GOT3 (cell line): ENCODE results near the gene FOXO6.

Source experiments
- DNase-seq: peaks from one replicate; lab custom pipeline; 2025; ENCODE audit warnings: mixed read lengths; lab: John Stamatoyannopoulos, UW

FOXO6 gene

GRCh38 chr1:41360786-41361494 is at the start of gene FOXO6:
Gene FOXO6, plus strand, starts transcription at chr1:41361434.
- DNase-seq = peak; percentile 72

- no peak for DNase-seq
Observed at GRCh38 chr1:41312991-41313645, 48.1 kb upstream of the FOXO6 start.

DNA sequence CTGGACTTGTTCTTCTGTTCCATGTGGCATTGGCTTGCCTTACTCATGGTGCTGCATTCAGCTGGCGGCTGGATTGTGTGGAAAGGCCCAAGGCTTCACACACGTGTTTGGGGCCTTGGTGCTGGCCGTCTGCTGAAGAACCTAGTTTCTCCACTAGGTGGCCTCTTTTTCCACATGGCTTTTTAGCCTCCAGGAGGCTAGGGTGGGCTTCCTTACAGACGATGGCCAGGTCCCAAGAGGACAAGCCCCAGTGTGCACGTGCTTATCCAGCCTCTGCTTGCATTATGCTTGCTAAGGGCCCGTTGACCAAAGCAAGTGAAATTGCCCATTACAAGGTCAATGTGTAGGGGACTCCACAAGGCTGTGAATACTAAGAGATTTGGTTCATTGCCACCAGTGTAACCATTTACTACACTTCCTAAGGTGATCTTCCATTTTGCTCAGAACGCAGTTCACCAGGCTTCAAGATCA is 47.5 kb upstream of the FOXO6 start:
- DNase-seq = no peak

DNA sequence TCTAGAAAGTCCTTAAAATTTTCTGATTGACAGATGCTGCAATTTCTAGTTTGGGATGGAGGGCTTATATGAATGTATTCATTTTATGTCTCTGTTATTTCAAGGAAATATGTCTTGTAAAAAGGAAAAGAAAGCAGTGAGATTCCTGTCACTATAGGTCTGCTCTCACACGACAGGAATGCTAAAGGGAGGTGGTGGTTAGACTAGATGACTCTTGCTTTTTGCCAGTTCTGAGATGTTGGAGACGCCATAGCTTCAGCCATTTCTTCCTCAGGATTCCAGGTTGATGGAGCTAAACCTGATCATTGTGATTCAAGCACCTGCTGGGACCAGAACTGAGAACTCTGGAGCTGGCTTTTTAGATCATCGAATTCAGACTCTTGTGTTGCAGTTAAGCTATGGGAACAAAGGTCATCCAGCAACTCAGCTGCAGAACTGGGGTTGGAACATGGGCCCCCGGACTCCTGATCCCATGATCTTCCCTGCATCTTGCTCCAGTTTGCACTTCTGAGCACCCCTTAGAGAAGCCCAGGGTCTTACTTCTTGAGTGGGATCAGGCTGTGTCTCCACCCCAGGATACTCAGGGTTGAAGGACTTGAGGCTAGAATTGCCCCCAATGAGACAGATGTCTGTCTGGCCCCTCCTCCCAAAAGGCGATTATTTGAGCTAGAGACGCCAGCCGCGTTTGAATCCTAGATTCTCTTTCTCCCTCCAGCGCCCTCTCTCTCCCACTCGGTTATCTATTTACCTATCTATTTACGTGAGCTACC is 46.7 kb upstream of the FOXO6 start:
- no peak for DNase-seq

GRCh38 chr1:41315146-41315822 is 46.0 kb upstream of the FOXO6 start:
- DNase-seq = no peak

GRCh38 chr1:41315871-41316270 is 45.4 kb upstream of the FOXO6 start:
- DNase-seq = no peak

GRCh38 chr1:41317361-41317760 is 43.9 kb upstream of the FOXO6 start:
- no peak for DNase-seq

- no peak for DNase-seq
Observed at GRCh38 chr1:41318135-41318534, 43.1 kb upstream of the FOXO6 start.

- DNase-seq = no peak
Observed at GRCh38 chr1:41319106-41319755, 42.0 kb upstream of the FOXO6 start.

- DNase-seq = no peak
Observed at GRCh38 chr1:41319807-41320711, 41.2 kb upstream of the FOXO6 start.

- DNase-seq = no peak
Observed at GRCh38 chr1:41320895-41321676, 40.1 kb upstream of the FOXO6 start.

GRCh38 chr1:41322101-41322661 is 39.1 kb upstream of the FOXO6 start:
- DNase-seq = no peak

- no peak for DNase-seq
Observed at GRCh38 chr1:41322835-41323234, 38.4 kb upstream of the FOXO6 start.

DNA sequence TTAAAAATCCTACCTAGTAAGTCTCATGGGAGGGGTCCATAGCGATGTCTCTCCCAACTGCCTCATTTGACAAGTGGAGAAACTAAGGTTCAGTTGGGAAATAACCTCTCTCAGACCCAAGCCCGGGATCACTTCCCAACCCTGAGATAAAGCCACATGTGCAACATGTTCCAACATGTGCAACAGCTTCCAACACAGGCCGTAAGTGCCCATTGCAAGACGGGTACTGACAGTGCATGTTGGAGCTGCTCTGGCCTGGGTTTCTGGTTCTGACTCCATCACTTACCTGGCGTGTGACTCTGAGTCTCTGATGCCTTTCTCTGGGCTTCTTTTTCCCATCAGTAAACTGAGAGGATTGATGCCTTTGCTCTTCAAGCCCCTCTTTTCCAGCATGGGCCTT is 38.0 kb upstream of the FOXO6 start:
- no peak for DNase-seq

DNA sequence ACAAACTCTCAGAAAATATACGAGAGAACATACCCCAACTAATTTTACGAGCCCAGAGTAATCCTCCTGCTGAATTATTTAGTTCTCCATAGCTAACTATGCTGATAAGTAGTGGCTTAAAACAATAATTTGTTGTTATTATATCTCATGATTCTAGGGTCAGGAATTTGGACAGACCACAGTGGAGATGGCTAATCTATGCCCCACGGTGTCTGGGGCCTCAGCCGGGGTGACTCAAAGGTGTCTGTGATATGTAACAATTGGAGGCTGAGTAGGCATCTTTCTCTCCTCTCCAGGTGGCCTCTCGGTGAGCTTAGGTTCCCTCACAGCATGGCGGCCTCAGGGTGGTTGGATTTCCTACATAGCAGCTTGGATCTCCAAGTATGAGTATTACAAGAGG is 35.4 kb upstream of the FOXO6 start:
- DNase-seq = no peak

GRCh38 chr1:41327383-41327999 is 33.7 kb upstream of the FOXO6 start:
- DNase-seq = no peak

DNA sequence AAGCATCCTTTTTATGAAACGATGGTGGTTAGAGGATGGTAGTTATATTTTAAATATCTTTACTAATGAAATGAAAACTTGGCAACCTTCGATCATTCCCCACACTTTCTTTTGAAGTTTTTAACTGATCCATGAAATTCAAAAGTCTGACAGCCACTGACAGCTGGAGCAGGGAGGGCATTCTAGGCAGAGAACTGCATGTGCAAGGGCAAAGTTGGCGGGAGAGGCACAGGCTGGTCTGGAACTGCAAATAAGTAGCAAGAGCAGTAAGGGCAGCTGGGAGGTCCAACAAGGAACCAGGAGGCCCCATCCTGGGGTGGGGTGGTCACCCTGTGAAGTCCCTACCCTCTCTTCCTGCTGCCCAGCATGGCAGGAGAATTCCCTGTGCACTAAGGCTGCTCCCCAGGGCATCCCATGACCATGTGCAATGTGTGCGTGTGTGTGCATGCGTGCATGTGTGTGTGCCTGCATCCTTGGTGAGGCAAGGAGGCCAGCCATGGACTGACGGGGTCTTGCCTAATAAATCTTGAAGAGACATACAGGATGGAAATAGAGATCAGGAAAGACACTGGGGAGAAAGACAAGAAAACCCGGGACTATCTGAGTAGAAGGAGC is 33.1 kb upstream of the FOXO6 start:
- DNase-seq = no peak

DNA sequence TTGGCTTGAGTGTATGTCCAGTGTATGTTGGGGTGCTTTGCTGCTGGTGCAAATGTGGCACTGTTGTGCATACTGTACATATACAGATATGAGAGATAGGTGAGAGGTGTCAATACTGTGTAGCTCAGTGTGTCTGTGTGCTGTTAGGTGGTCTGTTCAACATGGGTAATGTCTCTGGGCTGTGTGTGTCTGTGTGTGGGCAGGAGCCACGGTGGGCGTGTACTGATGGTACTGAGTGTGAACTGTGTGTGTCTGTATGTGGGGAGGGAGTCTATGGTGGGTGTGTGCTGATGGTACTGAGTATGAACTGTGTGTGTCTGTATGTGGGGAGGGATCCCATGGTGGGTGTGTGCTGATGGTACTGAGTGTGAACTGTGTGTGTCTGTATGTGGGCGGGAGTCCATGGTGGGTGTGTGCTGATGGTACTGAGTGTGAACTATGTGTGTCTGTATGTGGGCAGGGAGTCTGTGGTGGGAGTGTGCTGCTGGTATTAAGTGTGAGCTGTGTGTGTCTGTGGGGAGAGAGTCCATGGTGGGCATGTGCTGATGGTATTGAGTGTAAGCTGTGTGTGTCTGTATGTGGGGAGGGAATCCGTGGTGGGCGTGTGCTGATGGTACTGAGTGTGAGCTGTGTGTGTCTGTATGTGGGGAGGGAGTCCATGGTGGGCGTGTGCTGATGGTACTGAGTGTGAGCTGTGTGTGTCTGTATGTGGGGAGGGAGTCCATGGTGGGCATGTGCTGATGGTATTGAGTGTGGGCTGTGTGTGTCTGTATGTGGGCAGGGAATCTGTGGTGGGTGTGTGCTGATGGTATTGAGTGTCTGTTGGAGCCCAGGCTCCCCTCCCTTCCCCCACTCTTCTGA is 32.2 kb upstream of the FOXO6 start:
- DNase-seq = no peak
